Heart left ventricle (tissue), 16 donors: Measurements from ENCODE around the gene OR13C5. TPM values are rescaled to one million over a fixed set of nuclear protein-coding genes. Genes with fewer than 3 reads are reported as not detected.

Experiments
- ATAC-seq, 4 donors: fragments of 200-7000 bp; cut with Tn5 transposase; one replicate each; pipeline ENCODE4 v1.9.1; 2020 to 2022; ENCODE audit warnings: moderate library complexity in 4 of 4, mild to moderate bottlenecking in 3 of 4, moderate number of reproducible peaks in 1 of 4
- DNase-seq, 5 donors: peaks; one replicate each; pipeline ENCODE4 v3.0.0-alpha.2; 2020
- H3K27ac ChIP-seq, 12 donors: fragments of 200-600 bp; sonication (generic) in 4 of 12; one replicate each; pipeline versions ENCODE4 v1.5.0 to v1.8.0; 2016 to 2022; ENCODE audit warnings: mild to moderate bottlenecking in 2 of 12
- H3K27me3 ChIP-seq, 9 donors: fragments of 200-600 bp; sonication (generic) in 2 of 9; one replicate each; pipeline versions ENCODE4 v1.5.1 to v1.8.0; 2016 to 2022; ENCODE audit warnings: mild to moderate bottlenecking in 3 of 9
- H3K36me3 ChIP-seq, 9 donors: fragments of 200-600 bp; sonication (generic) in 2 of 9; one replicate each; pipeline versions ENCODE4 v1.5.0 to v1.8.0; 2018 to 2022; ENCODE audit warnings: mild to moderate bottlenecking in 2 of 9
- H3K4me1 ChIP-seq, 12 donors: fragments of 200-600 bp; sonication (generic) in 4 of 12; one replicate each; pipeline versions ENCODE4 v1.5.0 to v1.8.0; 2016 to 2022; ENCODE audit warnings: mild to moderate bottlenecking in 3 of 12
- H3K4me3 ChIP-seq, 12 donors: fragments of 200-600 bp; sonication (generic) in 4 of 12; one replicate each; pipeline versions ENCODE4 v1.5.0 to v1.8.0; 2017 to 2022; ENCODE audit warnings: mild to moderate bottlenecking in 9 of 12, moderate library complexity in 4 of 12
- H3K9me3 ChIP-seq, 12 donors: fragments of 200-600 bp; sonication (generic) in 4 of 12; one replicate each; pipeline versions ENCODE4 v1.5.0 to v1.8.0; 2016 to 2022; ENCODE audit warnings: mild to moderate bottlenecking in 1 of 12
- POLR2A ChIP-seq, 2 donors: fragments of 450-650 bp; IDR thresholded peaks; one replicate each; pipeline ENCODE4 v1.6.1; 2017; ENCODE audit warnings: antibody characterized with exemption in 2 of 2, mild to moderate bottlenecking in 2 of 2, moderate library complexity in 2 of 2
- WGBS, 4 donors: extraction: QIAGEN DNeasy Blood & Tissue Kit in 2 of 4; methylation state at CpG; one replicate each; pipeline versions ENCODE4 v1.1.5 to v1.1.7; 2013 to 2018; 5-methylcytosine and 5-hydroxymethylcytosine counted together
- intact Hi-C, 10 donors: fragments of 100-400 bp; cut with DNase I; formaldehyde crosslinking; loops; one replicate each; pipeline versions ENCODE4 v1.11.1 to v1.14.2; 2022
- polyA plus RNA-seq, 2 donors: library from polyadenylated mRNA; stranded (reverse); fragments of 200-250 nt; gene quantifications; one replicate each; pipeline ENCODE4 v1.2.3, GENCODE V29; 2013
- total RNA-seq, 9 donors: library from RNA; depleted of rRNA in 2 of 9; stranded (reverse); fragments of >200 nt in 2 of 9; fragmentation: NEBNext Ultra II Directional in 3 of 9; extraction: Animal tissue kit (Norgen Biotek cat#: 25700) in 3 of 9; gene quantifications; one replicate each; pipeline versions ENCODE4 v1.1.0 to v1.2.4, GENCODE V29; 2016 to 2023
- TF ChIP-seq, protein P1 (sequence below), 12 donors: fragments of 200-600 bp; sonication (generic) in 4 of 12; IDR thresholded peaks; one replicate each; pipeline versions ENCODE4 v1.5.0 to v1.8.0; 2018 to 2022; ENCODE audit warnings: antibody characterized with exemption in 12 of 12, mild to moderate bottlenecking in 5 of 12
- donor health status: ischemic (EF 13 %, LVEDD 7.1; RV severe dilation, severe dysfunction).
- donor health status: healthy with polysubstance abuse.
- donor health status: DM: no; HTN: yes; CAD: no.
- donor health status: DM: no; HTN: no; CAD: no.
- donor health status: ischemic (EF 25% LVEDD 6.9; RV normal size, moderate dysfunction).
- donor health status: ischemic (EF 25% LVEDD 5.7; RV mildly dilated, moderate dysfunction).
- donor health status: healthy.
- donor health status: DM: yes; HTN: yes; CAD: no.
- donor health status: ischemic (EF 35%, LVEDD 5.7; RV mildly dilated, moderate dysfunction).
- donor health status: nonischemic (EF 11% LVEDD 7.7; RV severe dilation, severe dysfunction).
- donor health status: DM: yes; HTN: yes; CAD: no.
- donor health status: PGD.
- donor health status: ischemic (EF 29% LVEDD 5.4; RV normal size, mild dysfunction).
- donor health status: nonischemic (EF 23%, LVEDD 6.1; RV moderate dilation, normal function).

The OR13C5 gene
- total and polyA plus RNA-seq, 11 donors: not detected

DNA sequence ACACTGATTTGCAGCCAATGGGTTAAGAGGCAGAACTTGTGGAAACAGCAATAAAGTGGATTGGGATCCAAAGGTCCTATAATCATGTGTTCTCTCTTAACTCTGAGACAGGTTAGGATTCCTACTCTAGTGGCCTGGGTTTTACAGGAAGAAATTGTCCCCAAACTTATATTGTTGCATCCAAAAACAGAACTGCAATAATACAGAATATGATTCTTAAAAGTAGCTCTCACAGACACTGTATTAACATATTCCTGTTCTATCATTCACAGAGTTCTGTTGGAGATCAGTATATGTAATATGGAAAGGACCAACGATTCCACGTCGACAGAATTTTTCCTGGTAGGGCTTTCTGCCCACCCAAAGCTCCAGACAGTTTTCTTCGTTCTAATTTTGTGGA is 30.3 kb downstream of the OR13C5 start, which contains the start of gene OR13C8:
Gene OR13C8 (plus strand): TSS at position 301 of the 400 bp plus-strand sequence. CDS start 0 bp downstream, at position 301.
- no peak for DNase-seq
- H3K27ac ChIP-seq: no peak within 1 kb of the TSS
- H3K27me3 ChIP-seq: no peaks in the 10 kb centered on the region
- intact Hi-C loops: no loop called here
- WGBS, 4 donors: 76 to 88% (median 83%) methylated on average over 4 of the region's 4 CpGs
- TF ChIP-seq, protein P1, sequence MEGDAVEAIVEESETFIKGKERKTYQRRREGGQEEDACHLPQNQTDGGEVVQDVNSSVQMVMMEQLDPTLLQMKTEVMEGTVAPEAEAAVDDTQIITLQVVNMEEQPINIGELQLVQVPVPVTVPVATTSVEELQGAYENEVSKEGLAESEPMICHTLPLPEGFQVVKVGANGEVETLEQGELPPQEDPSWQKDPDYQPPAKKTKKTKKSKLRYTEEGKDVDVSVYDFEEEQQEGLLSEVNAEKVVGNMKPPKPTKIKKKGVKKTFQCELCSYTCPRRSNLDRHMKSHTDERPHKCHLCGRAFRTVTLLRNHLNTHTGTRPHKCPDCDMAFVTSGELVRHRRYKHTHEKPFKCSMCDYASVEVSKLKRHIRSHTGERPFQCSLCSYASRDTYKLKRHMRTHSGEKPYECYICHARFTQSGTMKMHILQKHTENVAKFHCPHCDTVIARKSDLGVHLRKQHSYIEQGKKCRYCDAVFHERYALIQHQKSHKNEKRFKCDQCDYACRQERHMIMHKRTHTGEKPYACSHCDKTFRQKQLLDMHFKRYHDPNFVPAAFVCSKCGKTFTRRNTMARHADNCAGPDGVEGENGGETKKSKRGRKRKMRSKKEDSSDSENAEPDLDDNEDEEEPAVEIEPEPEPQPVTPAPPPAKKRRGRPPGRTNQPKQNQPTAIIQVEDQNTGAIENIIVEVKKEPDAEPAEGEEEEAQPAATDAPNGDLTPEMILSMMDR (IDR thresholded peaks at IDR 0.05): no peak
- TF ChIP-seq POLR2A (IDR thresholded peaks at IDR 0.05): no peak
- peaks cover 0 to 23% (median 0%) of the 10 kb centered on the region in 12 donors for H3K9me3 ChIP-seq
- no peak for ATAC-seq
- no peak within 1 kb of the TSS for H3K4me3 ChIP-seq
- H3K4me1 ChIP-seq: no peaks in the 10 kb centered on the region
- H3K36me3 ChIP-seq: no peaks in the 10 kb centered on the region

DNA sequence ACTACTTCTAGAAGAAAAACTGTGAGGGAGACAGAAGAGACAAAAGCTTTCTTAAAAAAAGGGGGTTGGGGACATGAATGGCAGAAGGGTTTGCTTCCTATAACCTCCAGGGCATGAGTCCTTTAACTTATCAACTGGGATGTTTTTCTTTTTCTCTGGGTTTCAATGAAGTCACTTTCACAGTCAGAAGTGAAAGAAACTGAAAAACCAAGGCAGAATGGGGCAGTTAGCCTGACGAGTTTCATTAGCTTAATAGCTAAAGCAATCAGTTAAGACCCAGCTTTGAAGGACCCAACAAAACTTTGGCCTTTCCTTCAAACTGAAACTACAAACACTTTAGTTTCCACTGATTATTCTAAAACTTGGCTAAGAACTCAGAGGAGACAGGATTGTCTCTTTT is 34.9 kb downstream of the OR13C5 start:
- ATAC-seq (no peak), DNase-seq (no peak)
- Histone ChIP-seq H3K27me3 (no peaks in the 10 kb centered on the region), H3K36me3 (no peaks in the 10 kb centered on the region), H3K4me3 (no peak overlapping the region), H3K9me3 (peaks cover 0 to 9% (median 0%) of the 10 kb centered on the region in 12 donors), H3K27ac (no peak overlapping the region), H3K4me1 (no peaks in the 10 kb centered on the region)
- 33 to 52% (median 41%) methylated on average over 1 of the region's 1 CpG for WGBS, 4 donors
- intact Hi-C loops: no loop called here
- TF ChIP-seq, protein P1 (IDR thresholded peaks at IDR 0.05): no peak
- TF ChIP-seq POLR2A (IDR thresholded peaks at IDR 0.05): no peak

DNA sequence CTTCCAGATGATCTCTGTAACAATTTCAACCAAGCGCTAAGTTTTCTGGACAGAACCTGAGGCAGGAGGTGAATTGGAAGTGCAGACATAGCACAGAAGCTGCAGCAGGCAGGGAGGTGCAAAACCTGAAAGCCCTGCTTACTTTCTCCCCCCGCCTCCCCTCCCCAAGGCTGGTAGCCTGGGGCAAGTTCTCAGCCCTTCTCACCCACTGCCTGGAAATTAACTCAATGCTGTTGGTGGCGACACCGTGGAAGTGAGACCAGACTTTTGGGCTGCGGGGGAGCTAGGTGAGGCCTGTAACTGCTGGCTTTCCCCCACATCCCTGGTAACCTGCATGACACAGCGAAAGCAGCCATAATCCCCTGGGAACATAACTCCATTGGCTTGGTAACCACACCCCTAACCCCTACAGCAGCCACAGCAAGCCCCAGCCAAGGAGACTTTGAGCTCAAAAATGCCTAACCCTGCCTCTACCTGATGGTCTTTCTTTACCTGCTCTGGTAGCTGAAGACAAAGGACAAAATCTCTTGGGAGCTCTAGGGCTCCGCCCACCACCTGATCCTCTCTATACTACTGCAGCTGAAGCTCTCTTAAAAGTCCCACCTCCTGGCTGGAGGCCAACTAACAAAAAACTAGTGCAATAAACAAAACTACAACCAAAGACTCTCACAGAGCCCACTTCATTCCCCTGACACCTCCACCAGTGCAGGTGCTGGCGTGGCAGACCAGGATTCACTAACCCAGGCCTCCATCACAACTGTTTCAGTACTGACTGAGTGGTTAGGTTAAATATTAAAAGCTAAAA is 42.2 kb downstream of the OR13C5 start:
- Histone ChIP-seq H3K4me1 (no peaks in the 10 kb centered on the region), H3K27me3 (no peaks in the 10 kb centered on the region), H3K9me3 (peaks cover 0 to 37% (median 0%) of the 10 kb centered on the region in 12 donors), H3K27ac (no peak overlapping the region), H3K36me3 (no peaks in the 10 kb centered on the region), H3K4me3 (no peak overlapping the region)
- DNase-seq (no peak), ATAC-seq (no peak)
- WGBS, 4 donors: 78 to 84% (median 80%) methylated on average over 8 of the region's 8 CpGs
- intact Hi-C loops: no loop called here
- TF ChIP-seq, protein P1 (IDR thresholded peaks at IDR 0.05): no peak
- no peak for TF ChIP-seq POLR2A (IDR thresholded peaks at IDR 0.05)

DNA sequence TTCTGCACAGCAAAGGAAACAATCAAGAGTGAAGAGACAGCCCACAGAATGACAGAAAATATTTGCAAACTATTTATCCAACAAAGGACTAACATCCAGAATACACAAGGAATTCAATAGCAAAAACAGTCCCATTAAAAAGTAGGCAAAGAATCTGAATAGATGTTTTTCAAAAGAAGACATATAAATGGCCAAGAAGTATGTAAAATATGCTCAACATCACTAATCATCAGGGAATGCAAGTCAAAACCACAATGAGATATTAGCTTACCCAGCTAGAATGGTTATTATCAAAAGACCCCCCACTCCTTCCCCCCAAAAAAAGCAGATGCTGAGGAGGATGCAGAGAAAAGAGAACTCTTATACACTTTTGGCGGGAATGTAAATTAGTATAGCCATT is 43.7 kb downstream of the OR13C5 start:
- intact Hi-C loops: no loop called here
- no peak for ATAC-seq
- no peak for DNase-seq
- TF ChIP-seq POLR2A (IDR thresholded peaks at IDR 0.05): no peak
- TF ChIP-seq, protein P1 (IDR thresholded peaks at IDR 0.05): no peak
- H3K36me3 ChIP-seq: no peaks in the 10 kb centered on the region
- 86 to 98% (median 93%) methylated on average over 1 of the region's 1 CpG for WGBS, 4 donors
- no peak overlapping the region for H3K4me3 ChIP-seq
- no peaks in the 10 kb centered on the region for H3K27me3 ChIP-seq
- no peak overlapping the region for H3K27ac ChIP-seq
- peaks cover 0 to 37% (median 0%) of the 10 kb centered on the region in 12 donors for H3K9me3 ChIP-seq
- no peaks in the 10 kb centered on the region for H3K4me1 ChIP-seq
